Pancreas (tissue), 10 donors: ENCODE data around the gene FAF2. TPM values are rescaled to one million over a fixed set of nuclear protein-coding genes. Genes with fewer than 3 reads are reported as not detected.

Experiments used
- ATAC-seq, 4 donors: fragments of 200-7000 bp; cut with Tn5 transposase; one replicate each; pipeline versions ENCODE4 v1.8.0 to v1.9.1; 2020; ENCODE audit warnings: mild to moderate bottlenecking in 4 of 4, moderate library complexity in 4 of 4
- DNase-seq, 6 donors: peaks; one replicate each; pipeline ENCODE4 v3.0.0-alpha.2; 2020
- FAIRE-seq: peaks from 2 replicates; lab custom pipeline; 2012; peaks lifted over from hg19 to GRCh38; lab: Jason Lieb, UNC
- H3K27ac ChIP-seq, 4 donors: fragments of 200-600 bp; sonication (generic); 1 replicate in 3 of 4; 2 replicates in 1 of 4; pipeline versions ENCODE4 v1.5.0 to v1.8.0; 2020
- H3K27me3 ChIP-seq, 4 donors: fragments of 200-600 bp; one replicate each; pipeline ENCODE4 v1.8.0; 2021
- H3K36me3 ChIP-seq, 3 donors: fragments of 200-600 bp; sonication (generic) in 1 of 3; one replicate each; pipeline versions ENCODE4 v1.5.0 to v1.8.0; 2020 to 2021
- H3K4me1 ChIP-seq, 3 donors: fragments of 200-600 bp; one replicate each; pipeline ENCODE4 v1.8.0; 2021
- H3K4me3 ChIP-seq, 4 donors: fragments of 200-600 bp; sonication (generic) in 2 of 4; one replicate each; pipeline versions ENCODE4 v1.5.0 to v1.8.0; 2020 to 2021
- H3K9me3 ChIP-seq, 4 donors: fragments of 200-600 bp; one replicate each; pipeline ENCODE4 v1.8.0; 2021
- WGBS, 2 donors: extraction: QIAGEN DNeasy Blood & Tissue Kit; methylation state at CpG; one replicate each; pipeline ENCODE4 v1.1.7; 2013; 5-methylcytosine and 5-hydroxymethylcytosine counted together
- intact Hi-C, 3 donors: fragments of 100-400 bp; cut with DNase I; formaldehyde crosslinking; loops; one replicate each; pipeline versions ENCODE4 v1.11.1 to v1.14.2; 2022
- polyA plus RNA-seq, 2 donors: library from polyadenylated mRNA; stranded (reverse); fragments of 200-250 nt; gene quantifications; one replicate each; pipeline ENCODE4 v1.2.3, GENCODE V29; 2013
- total RNA-seq, 6 donors: library from RNA; stranded (reverse); fragmentation: NEBNext Ultra II Directional in 4 of 6; extraction: Animal tissue kit (Norgen Biotek cat#: 25700) in 4 of 6; gene quantifications; one replicate each; pipeline versions ENCODE4 v1.2.1 to v1.2.4, GENCODE V29; 2021 to 2023
- TF ChIP-seq, protein P1 (sequence below), 4 donors: fragments of 200-600 bp; sonication (generic) in 3 of 4; IDR thresholded peaks; one replicate each; pipeline versions ENCODE4 v1.5.0 to v1.8.0; 2021; ENCODE audit warnings: antibody characterized with exemption in 4 of 4
- donor health status: healthy with polysubstance abuse.
- donor health status: DM: no; HTN: no; CAD: no; lungs with moderate emphysema.
- donor health status: DM: no; HTN: no; CAD: no.
- donor health status: control.
- donor health status: control.
- donor health status: Bipolar disorder and iron deficiency.
- donor health status: DM: yes; HTN: yes; CAD: no.
- donor health status: DM: no; HTN: no; CAD: no.
- donor health status: DM: no; HTN: no; CAD: no.
- donor health status: DM: yes; HTN: yes; CAD: no.

FAF2 gene
- total and polyA plus RNA-seq, 8 donors, result 6.8 to 18.0 (median 15.1) TPM

DNA sequence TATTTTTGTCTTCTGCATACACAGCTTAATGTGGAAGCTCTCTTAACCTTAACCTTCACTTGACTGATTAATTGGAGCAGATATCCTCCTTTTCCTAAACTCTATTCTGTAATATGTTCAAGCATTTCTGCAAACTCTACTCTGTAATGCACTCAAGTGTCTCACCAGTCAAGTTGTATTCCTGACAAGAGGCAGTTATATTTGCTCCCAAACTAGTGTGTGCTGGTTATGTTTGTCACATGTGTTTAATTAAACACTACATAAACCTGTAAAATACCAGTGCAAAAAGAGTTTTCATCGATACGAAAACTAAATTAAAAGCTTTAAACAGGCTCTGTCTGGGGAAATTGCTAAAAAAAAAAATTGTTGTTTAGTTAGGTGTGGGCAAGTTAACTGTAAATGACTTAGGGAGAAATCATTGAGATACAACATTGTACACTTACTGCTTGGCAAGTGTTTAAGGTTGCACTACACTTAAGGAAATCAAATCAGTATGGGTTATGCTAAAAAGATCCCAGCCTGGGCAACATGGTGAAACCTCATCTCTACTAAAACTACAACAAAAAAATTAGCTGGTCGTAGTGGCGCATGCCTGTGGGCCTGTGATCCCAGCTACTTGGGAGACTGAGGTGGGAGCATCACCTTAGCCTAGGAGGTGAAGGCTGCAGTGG lies 6.7 kb downstream of the FAF2 start:
- H3K27ac ChIP-seq, result no peak overlapping the region
- peaks cover 0 to 6% (median 0%) of the 10 kb centered on the region in 3 donors for H3K4me1 ChIP-seq
- 96% methylated on average over 4 of the region's 4 CpGs for WGBS, 2 donors
- ATAC-seq (no peak), FAIRE-seq (no peak), DNase-seq (no peak)
- intact Hi-C loops, result no loop called here
- H3K4me3 ChIP-seq, result no peak overlapping the region
- no peaks in the 10 kb centered on the region for H3K27me3 ChIP-seq
- no peaks in the 10 kb centered on the region for H3K36me3 ChIP-seq
- TF ChIP-seq, protein P1, sequence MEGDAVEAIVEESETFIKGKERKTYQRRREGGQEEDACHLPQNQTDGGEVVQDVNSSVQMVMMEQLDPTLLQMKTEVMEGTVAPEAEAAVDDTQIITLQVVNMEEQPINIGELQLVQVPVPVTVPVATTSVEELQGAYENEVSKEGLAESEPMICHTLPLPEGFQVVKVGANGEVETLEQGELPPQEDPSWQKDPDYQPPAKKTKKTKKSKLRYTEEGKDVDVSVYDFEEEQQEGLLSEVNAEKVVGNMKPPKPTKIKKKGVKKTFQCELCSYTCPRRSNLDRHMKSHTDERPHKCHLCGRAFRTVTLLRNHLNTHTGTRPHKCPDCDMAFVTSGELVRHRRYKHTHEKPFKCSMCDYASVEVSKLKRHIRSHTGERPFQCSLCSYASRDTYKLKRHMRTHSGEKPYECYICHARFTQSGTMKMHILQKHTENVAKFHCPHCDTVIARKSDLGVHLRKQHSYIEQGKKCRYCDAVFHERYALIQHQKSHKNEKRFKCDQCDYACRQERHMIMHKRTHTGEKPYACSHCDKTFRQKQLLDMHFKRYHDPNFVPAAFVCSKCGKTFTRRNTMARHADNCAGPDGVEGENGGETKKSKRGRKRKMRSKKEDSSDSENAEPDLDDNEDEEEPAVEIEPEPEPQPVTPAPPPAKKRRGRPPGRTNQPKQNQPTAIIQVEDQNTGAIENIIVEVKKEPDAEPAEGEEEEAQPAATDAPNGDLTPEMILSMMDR (IDR thresholded peaks at IDR 0.05), result no peak
- no peaks in the 10 kb centered on the region for H3K9me3 ChIP-seq

DNA sequence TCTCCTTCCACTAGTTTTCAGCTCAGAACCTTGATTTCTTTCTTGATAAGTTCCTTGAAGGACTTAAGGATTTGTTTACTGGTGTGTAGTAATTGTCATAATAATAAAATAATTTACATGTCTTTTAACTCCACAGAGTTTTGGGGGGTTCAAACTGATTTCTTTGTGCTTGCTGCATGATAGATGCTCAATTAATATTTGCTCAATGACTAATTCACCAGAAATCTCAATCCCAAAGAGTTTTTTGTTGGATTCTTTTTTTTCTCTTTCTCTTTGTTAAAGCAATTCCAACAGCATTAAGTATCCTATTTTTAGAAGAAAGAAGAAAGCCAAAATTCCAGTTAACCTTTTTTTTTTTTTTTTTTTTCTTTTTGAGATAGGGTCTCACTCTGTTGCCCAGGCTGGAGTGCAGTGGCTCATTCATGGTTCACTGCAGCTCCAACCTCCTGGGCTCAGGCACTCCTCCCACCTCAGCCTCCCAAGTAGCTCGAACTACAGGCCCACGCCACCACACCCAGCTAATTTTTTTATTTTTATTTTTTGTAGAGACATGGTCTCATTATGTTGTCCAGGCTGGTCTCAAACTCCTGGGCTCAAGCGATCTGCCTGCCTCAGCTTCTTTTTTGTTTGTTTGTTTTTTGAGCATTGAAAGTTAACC lies 10.8 kb downstream of the FAF2 start:
- WGBS, 2 donors, result 98 to 99% methylated on average over 3 of the region's 3 CpGs
- intact Hi-C loops, result no loop called here
- DNase-seq, result no peak
- no peaks in the 10 kb centered on the region for H3K27me3 ChIP-seq
- FAIRE-seq, result no peak
- ATAC-seq, result no peak
- TF ChIP-seq, protein P1 (IDR thresholded peaks at IDR 0.05), result no peak
- no peak overlapping the region for H3K4me3 ChIP-seq
- no peaks in the 10 kb centered on the region for H3K36me3 ChIP-seq
- no peak overlapping the region for H3K27ac ChIP-seq
- no peaks in the 10 kb centered on the region for H3K4me1 ChIP-seq
- no peaks in the 10 kb centered on the region for H3K9me3 ChIP-seq

DNA sequence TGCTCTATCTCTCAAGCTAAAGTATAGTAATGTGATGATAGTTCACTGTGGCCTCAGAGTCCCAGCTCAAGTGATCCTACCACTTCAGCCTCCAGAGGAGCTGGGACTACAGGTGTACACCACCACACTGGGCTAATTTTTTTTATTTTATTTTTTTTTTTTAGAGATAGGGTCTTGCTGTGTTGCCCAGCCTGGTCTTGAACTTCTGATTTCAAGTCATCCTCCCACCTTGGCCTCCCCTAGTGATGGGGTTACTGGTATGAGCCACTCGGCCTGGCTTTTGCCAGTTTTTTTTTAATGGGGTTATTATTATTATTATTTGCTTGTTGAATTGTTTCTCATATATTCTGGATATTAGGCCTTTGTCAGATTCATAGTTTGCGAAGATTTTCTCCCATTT lies 13.2 kb downstream of the FAF2 start:
- no peak overlapping the region for H3K27ac ChIP-seq
- no peaks in the 10 kb centered on the region for H3K27me3 ChIP-seq
- H3K36me3 ChIP-seq, result no peaks in the 10 kb centered on the region
- FAIRE-seq, result no peak
- H3K4me1 ChIP-seq, result peaks cover 0 to 7% (median 4%) of the 10 kb centered on the region in 3 donors
- WGBS, 2 donors, result 92 to 98% methylated on average over 2 of the region's 2 CpGs
- no peak overlapping the region for H3K4me3 ChIP-seq
- intact Hi-C loops, result no loop called here
- DNase-seq, result no peak
- TF ChIP-seq, protein P1 (IDR thresholded peaks at IDR 0.05), result no peak
- H3K9me3 ChIP-seq, result no peaks in the 10 kb centered on the region
- no peak for ATAC-seq

DNA sequence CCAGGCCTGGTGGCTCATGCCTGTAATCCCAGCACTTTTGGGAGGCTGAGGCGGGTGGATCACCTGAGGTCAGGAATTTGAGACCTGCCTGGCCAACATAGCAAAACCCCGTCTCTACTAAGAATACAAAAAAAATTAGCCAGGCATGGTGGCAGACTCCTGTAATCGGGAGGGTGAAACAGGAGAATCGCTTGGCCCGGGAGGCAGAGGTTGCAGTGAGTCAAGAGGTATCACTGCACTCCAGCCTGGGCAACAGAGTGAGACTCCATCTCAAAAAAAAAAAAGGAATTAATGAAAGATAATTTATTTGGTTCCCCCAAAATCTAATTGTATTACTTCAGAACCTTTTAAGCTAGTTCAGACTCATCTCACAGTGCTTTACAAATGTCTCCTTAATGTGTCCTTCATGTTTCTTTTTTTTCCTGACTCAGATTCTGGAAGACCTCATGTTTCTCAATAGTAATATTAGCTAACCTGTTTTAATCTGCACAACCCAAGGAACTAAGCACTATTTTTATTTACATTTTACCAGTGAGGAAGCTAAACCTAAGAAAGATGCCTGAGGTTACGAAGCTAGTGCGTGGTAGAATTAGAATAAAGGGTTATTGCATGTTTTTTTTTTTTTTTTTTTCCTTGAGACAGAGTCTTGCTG lies 15.1 kb downstream of the FAF2 start:
- no peak overlapping the region for H3K27ac ChIP-seq
- ATAC-seq (no peak), FAIRE-seq (no peak), DNase-seq (no peak)
- peaks cover 0 to 9% (median 6%) of the 10 kb centered on the region in 3 donors for H3K4me1 ChIP-seq
- H3K9me3 ChIP-seq, result no peaks in the 10 kb centered on the region
- no peaks in the 10 kb centered on the region for H3K27me3 ChIP-seq
- WGBS, 2 donors, result 92 to 95% methylated on average over 7 of the region's 7 CpGs
- TF ChIP-seq, protein P1 (IDR thresholded peaks at IDR 0.05), result no peak
- H3K36me3 ChIP-seq, result no peaks in the 10 kb centered on the region
- H3K4me3 ChIP-seq, result no peak overlapping the region
- intact Hi-C loops, result no loop called here
